ENCODE results near the gene DPY19L3. TPM values are rescaled to one million over a fixed set of nuclear protein-coding genes. Genes with fewer than 3 reads are reported as not detected.
"Not testable (repeated sequence)": the region's sequence is repeated elsewhere in the genome, so short reads cannot be mapped to it uniquely, and the experiment has no call there.

The DPY19L3 gene
- total RNA-seq, 1 donor from 2014 or later, result 70.3 TPM

DNA sequence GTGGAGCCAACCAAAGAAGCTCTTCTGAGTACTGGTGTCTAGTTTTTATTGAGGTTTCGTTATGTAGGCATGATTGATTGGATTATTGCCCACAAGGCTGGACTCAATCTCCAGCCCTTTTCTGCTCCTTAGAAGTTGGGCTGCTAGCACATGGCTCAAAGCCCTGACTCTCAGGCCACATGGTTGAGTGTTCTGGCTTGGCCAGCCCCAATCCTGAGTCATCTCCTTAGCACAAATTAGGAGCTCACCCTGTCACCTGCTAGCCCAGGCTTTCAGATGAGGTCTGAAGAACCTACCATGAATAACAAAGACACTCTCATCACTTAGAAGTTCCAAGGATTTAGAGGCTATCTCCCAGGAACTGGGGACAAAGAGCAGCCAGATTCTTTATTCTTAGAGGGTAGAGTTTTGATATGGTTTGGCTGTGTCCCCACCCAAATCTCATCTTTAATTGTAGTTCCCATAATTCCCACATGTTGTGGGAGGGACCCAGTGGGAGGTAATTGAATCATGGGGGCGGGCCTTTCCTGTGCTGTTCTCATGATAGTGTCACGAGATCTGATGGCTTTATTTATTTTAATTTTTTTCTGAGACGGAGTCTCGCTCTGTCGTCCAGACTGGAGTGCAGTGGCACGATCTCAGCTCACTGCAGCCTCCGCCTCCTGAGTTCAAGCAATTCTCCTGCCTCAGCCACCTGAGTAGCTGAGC, 11.3 kb downstream of the DPY19L3 start:
- TF ChIP-seq, protein P1, sequence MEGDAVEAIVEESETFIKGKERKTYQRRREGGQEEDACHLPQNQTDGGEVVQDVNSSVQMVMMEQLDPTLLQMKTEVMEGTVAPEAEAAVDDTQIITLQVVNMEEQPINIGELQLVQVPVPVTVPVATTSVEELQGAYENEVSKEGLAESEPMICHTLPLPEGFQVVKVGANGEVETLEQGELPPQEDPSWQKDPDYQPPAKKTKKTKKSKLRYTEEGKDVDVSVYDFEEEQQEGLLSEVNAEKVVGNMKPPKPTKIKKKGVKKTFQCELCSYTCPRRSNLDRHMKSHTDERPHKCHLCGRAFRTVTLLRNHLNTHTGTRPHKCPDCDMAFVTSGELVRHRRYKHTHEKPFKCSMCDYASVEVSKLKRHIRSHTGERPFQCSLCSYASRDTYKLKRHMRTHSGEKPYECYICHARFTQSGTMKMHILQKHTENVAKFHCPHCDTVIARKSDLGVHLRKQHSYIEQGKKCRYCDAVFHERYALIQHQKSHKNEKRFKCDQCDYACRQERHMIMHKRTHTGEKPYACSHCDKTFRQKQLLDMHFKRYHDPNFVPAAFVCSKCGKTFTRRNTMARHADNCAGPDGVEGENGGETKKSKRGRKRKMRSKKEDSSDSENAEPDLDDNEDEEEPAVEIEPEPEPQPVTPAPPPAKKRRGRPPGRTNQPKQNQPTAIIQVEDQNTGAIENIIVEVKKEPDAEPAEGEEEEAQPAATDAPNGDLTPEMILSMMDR (IDR thresholded peaks at IDR 0.05), result no peak
- Mint-ChIP-seq H3K4me3 (ENCODE audit: unreplicated experiment) (no peak overlapping the region), H3K9me3 (ENCODE audit: low read depth) (no peaks in the 10 kb centered on the region), H3K27me3 (ENCODE audit: low read depth) (no peaks in the 10 kb centered on the region), H3K4me1 (ENCODE audit: low read depth) (peaks cover 10% of the 10 kb centered on the region), H3K36me3 (ENCODE audit: low read depth) (peaks cover 37% of the 10 kb centered on the region), H3K27ac (ENCODE audit: unreplicated experiment) (no peak overlapping the region)
- DNase-seq (ENCODE audit: low spot score), result no peak

DNA sequence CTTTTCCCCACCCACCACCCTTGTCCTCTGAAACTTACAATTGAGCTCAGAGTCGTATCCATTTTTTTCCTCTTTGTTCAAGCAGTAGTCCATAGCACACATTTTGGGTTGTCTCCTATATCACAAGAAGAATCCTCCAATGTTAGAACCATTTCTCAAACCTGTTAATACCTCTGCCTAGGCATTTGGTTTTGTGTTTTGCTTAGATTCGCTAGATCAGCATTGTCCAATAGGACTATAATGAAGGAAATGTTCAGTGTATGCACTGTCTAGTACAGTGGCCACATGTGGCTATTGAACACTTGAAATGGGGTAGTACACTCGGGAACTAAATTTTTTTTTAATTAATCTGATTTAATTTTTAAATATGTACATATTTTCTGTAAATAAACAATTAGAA, 12.6 kb downstream of the DPY19L3 start:
- Mint-ChIP-seq H3K9me3 (ENCODE audit: low read depth) (no peaks in the 10 kb centered on the region), H3K4me1 (ENCODE audit: low read depth) (peaks cover 10% of the 10 kb centered on the region), H3K27me3 (ENCODE audit: low read depth) (no peaks in the 10 kb centered on the region), H3K4me3 (ENCODE audit: unreplicated experiment) (no peak overlapping the region), H3K27ac (ENCODE audit: unreplicated experiment) (no peak overlapping the region), H3K36me3 (ENCODE audit: low read depth) (peaks cover 35% of the 10 kb centered on the region)
- TF ChIP-seq, protein P1 (IDR thresholded peaks at IDR 0.05), result no peak
- DNase-seq (ENCODE audit: low spot score), result no peak

DNA sequence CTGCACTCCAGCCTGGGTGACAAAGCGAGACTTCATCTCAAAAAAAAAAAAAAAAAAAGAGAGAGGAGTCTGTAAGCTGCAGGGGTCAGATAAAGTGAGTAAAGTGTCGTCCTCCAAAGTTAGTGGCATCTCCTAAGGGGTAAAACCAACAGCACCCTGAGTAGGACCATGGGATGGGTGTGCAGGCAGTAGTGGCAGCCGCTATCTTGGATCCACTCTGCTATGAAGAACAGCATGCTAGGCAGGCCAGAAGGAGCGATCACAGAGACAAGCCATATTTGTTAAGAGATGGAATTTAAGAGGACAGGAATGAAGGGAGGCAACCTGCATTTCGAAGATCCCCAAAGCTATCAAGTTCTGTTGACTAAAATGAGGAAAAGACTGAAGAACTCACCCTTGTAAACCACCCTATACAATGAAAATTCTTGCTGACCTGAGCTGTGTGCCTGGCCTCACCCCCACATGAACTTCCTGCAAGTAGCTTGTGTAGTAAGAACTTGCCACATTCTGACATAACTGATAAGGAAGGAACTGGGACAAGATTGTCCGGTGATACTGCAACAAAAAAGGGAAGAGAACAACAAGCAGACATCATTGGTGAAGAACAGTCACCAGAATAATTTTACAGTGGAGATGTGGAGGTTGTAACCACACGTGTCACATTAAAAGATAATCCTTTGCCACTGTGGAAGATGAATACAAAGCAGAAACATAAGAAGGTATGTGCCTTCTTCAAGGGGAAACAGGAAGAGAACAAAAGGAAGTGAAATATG, 16.2 kb downstream of the DPY19L3 start:
- Mint-ChIP-seq H3K27me3 (ENCODE audit: low read depth) (no peaks in the 10 kb centered on the region), H3K4me1 (ENCODE audit: low read depth) (no peaks in the 10 kb centered on the region), H3K4me3 (ENCODE audit: unreplicated experiment) (no peak overlapping the region), H3K36me3 (ENCODE audit: low read depth) (peaks cover 24% of the 10 kb centered on the region), H3K27ac (ENCODE audit: unreplicated experiment) (no peak overlapping the region), H3K9me3 (ENCODE audit: low read depth) (peaks cover 3% of the 10 kb centered on the region)
- DNase-seq (ENCODE audit: low spot score), result no peak
- TF ChIP-seq, protein P1 (IDR thresholded peaks at IDR 0.05), result no peak

DNA sequence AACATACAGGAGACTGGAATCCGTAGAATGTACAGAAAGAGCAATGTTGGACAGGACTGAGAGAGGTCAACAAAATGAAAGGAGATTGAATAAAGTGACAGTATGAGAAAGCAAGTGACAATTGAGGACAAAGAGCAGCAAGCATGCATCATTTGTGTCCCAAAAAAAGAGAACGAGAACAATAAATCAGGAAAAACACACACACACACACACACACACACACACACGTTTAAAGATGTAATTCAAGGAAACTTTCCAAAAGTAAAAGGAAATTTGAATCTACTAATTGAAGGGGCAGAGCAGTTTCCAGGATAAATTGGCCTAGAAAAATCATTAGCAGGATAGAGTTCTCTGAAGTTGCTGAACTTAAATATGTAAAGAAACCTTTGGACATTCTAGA, 16.9 kb downstream of the DPY19L3 start:
- TF ChIP-seq, protein P1 (IDR thresholded peaks at IDR 0.05), result no peak
- Mint-ChIP-seq H3K9me3 (ENCODE audit: low read depth) (peaks cover 3% of the 10 kb centered on the region), H3K4me1 (ENCODE audit: low read depth) (no peaks in the 10 kb centered on the region), H3K27me3 (ENCODE audit: low read depth) (no peaks in the 10 kb centered on the region), H3K27ac (ENCODE audit: unreplicated experiment) (no peak overlapping the region), H3K36me3 (ENCODE audit: low read depth) (peaks cover 22% of the 10 kb centered on the region), H3K4me3 (ENCODE audit: unreplicated experiment) (no peak overlapping the region)
- DNase-seq (ENCODE audit: low spot score), result no peak

DNA sequence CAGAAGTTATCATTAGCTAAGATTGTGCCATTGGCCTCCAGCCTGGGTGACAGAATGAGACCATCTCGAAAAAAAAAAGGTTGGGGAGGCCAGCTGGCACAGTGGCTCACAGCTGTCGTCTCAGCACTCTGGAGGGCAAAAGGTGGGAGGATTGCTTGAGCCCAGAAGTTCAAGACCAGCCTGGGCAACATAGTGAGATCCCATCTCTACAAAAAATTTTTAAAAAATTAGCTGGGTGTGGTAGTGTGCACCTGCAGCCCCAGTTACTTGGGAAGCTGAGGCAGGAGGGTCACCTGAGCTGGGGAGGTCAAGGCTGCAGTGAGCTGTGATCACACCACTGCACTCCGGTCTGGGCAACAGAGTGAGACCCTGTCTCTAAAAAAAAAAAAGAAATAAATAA, 18.4 kb downstream of the DPY19L3 start:
- not testable (repeated sequence) for H3K4me1 Mint-ChIP-seq (ENCODE audit: low read depth); H3K27ac Mint-ChIP-seq (ENCODE audit: unreplicated experiment); H3K27me3 Mint-ChIP-seq (ENCODE audit: low read depth); H3K4me3 Mint-ChIP-seq (ENCODE audit: unreplicated experiment); DNase-seq (ENCODE audit: low spot score); H3K9me3 Mint-ChIP-seq (ENCODE audit: low read depth)
- H3K36me3 Mint-ChIP-seq (ENCODE audit: low read depth), result peaks cover 22% of the 10 kb centered on the region

Measured in chondrocyte (in vitro differentiated cells).